Measurements from ENCODE around the gene ANO8.

The ANO8 gene

DNA sequence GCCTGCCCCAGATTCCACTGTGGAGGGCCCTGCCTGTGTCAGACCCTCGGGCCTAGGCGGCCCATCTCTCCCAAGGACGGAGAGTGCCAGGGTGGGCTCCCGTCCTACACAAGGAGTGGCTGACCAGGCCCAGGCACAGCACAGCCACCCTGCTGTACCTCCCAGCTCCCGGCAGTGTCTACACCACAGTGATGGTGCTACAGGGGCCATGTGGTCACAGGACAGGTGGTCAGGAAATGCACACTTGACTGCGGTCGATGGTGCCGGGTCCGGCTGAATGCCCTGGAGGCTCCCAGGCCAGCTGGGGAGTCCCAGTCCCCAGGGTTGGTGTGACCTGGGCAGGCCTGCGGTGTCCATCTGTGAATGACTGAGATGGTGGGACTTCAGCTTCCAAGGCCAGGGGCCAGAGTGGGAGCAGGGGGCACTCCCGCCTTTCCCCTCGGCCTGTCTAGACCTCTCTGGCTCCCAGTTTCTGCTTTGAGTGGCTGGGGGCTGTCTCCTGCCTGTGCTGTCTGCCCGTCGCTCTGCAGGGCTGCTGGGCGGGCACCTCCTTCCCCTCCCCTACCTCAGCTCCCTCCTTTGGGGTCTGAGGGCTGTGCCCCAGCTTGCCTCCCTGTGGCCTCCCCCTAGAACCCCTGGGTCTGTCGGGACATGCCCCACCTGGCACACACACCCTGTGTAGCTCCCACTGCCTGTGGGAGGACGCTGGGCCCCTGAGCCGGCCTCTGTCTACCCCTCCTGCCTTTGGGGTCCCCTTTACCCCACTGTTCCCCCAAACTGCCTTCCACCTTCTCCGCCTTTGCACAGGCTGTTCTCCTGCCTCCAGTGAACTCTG, 12.8 kb downstream of the ANO8 start:
- TF ChIP-seq, protein P1, sequence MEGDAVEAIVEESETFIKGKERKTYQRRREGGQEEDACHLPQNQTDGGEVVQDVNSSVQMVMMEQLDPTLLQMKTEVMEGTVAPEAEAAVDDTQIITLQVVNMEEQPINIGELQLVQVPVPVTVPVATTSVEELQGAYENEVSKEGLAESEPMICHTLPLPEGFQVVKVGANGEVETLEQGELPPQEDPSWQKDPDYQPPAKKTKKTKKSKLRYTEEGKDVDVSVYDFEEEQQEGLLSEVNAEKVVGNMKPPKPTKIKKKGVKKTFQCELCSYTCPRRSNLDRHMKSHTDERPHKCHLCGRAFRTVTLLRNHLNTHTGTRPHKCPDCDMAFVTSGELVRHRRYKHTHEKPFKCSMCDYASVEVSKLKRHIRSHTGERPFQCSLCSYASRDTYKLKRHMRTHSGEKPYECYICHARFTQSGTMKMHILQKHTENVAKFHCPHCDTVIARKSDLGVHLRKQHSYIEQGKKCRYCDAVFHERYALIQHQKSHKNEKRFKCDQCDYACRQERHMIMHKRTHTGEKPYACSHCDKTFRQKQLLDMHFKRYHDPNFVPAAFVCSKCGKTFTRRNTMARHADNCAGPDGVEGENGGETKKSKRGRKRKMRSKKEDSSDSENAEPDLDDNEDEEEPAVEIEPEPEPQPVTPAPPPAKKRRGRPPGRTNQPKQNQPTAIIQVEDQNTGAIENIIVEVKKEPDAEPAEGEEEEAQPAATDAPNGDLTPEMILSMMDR (IDR thresholded peaks at IDR 0.05; ENCODE audit: low read depth, low read length), result no peak
- DNase-seq (ENCODE audit: low read depth, low spot score), result no peak
- no peak overlapping the region for H3K4me3 ChIP-seq (ENCODE audit: low read depth, low read length)
- in situ Hi-C loops (cut with HindIII; ENCODE audit: low sequenced_read_pairs), result no loop called here

DNA sequence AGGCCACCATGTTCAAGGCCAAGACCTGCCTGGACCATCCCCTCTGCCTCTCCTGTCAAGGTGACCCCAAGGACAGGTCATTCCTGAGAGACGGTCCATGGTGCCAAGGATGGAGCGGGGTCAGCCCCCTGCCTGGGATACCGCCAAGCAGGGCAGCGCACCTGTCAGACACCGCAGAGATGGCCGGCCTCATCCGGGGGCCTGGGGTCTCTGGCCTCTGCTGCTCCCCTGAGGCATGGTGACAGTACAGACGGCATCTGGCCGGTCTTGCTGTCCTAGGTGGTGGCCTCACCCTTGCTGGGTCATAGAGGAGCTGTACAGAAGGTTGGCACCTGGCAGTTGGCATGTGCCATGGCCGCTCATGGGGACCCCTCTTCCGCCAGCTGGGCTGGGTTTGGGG, 14.2 kb downstream of the ANO8 start:
- DNase-seq (ENCODE audit: low read depth, low spot score), result no peak
- in situ Hi-C loops (cut with HindIII; ENCODE audit: low sequenced_read_pairs), result no loop called here
- TF ChIP-seq, protein P1 (IDR thresholded peaks at IDR 0.05; ENCODE audit: low read depth, low read length), result no peak
- no peak overlapping the region for H3K4me3 ChIP-seq (ENCODE audit: low read depth, low read length)

DNA sequence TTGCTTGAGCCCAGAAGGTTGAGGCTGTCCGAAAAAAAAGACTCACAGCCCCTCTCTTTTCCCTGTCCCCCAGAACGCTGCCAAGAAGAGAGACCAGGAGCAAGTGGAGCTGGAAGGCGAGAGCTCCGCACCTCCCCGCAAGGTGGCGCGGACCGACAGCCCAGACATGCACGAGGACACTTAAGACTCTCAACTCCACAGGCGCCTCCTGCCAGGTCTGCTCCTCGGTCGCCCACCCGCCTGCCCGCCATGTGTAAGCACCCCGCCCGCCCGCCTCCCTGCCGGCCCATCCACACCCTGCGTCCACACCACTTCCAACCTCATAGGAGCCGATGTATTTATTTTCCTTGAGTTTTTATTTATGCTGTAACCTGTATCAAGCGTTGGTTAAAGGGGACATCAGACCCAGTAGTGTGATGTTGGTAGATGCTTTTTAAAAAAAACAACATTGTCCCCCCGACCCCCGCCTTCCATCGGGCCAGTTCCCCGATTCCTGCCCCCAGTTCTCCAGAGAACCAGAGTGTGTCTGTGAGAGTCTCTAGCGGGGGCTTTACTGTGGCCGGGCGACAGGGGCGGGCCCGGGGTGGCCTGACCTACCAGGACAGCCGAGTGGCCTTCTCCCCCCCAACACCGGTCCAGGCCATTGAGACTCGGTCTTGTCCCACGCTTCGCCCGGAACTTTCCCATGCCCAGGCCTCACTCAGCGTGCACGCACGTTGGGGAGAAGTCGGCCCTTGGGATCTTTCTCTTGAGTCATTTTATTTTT, 15.0 kb downstream of the ANO8 start:
- DNase-seq (ENCODE audit: low read depth, low spot score), result no peak
- TF ChIP-seq, protein P1 (IDR thresholded peaks at IDR 0.05; ENCODE audit: low read depth, low read length), result no peak
- in situ Hi-C loops (cut with HindIII; ENCODE audit: low sequenced_read_pairs), result no loop called here
- H3K4me3 ChIP-seq (ENCODE audit: low read depth, low read length), result no peak overlapping the region

DNA sequence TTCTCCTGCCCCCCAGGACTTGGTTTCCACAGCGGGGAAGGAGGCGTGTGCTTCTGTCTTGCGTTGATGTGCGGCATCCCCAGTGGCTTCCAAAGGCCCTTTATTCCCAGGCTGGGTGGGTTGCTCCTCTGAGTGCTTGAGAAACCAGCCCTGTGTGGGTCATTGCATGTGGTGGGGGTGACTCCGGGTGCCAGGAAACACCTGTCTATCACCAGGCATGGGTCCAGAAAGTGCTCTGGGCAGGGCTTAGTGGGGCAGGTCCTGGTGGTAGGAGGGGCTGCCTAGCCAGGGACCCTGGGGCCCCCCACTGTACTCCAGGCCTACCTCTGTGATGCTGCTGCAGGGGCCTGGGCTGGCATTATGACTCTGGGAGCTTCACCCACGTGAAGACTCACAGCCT, 15.7 kb downstream of the ANO8 start:
- no peak overlapping the region for H3K4me3 ChIP-seq (ENCODE audit: low read depth, low read length)
- TF ChIP-seq, protein P1 (IDR thresholded peaks at IDR 0.05; ENCODE audit: low read depth, low read length), result no peak
- in situ Hi-C loops (cut with HindIII; ENCODE audit: low sequenced_read_pairs), result no loop called here
- no peak for DNase-seq (ENCODE audit: low read depth, low spot score)

DNA sequence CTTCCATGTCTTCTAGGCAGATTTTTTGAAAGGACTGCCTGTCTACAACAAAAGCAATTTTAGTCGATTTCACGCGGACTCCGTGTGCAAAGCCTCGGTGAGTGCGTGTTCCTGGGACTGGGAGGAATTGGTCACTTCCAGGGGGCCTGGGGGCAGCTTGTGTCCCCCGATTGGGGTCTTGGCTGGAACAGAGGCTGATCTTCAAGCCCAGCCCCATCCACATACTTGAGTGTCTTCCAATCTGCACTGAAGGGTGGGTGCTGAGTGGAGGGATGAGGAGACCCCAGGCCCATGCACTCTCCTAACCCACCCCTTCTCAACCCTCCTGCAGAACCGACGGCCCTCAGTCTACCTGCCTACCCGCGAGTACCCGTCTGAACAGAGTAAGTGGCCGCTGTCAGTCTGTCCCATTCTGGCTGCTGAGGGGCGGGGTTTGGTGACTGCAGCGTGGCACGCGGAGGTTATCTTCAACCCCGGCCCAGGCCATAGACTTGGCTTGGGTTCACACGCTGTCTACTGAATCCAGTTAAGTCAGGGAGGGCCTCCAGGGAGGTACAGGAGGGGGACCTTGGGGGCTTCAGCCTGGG, 20.6 kb downstream of the ANO8 start:
- TF ChIP-seq, protein P1 (IDR thresholded peaks at IDR 0.05; ENCODE audit: low read depth, low read length), result no peak
- no peak for DNase-seq (ENCODE audit: low read depth, low spot score)
- in situ Hi-C loops (cut with HindIII; ENCODE audit: low sequenced_read_pairs), result no loop called here
- H3K4me3 ChIP-seq (ENCODE audit: low read depth, low read length), result no peak overlapping the region

DNA sequence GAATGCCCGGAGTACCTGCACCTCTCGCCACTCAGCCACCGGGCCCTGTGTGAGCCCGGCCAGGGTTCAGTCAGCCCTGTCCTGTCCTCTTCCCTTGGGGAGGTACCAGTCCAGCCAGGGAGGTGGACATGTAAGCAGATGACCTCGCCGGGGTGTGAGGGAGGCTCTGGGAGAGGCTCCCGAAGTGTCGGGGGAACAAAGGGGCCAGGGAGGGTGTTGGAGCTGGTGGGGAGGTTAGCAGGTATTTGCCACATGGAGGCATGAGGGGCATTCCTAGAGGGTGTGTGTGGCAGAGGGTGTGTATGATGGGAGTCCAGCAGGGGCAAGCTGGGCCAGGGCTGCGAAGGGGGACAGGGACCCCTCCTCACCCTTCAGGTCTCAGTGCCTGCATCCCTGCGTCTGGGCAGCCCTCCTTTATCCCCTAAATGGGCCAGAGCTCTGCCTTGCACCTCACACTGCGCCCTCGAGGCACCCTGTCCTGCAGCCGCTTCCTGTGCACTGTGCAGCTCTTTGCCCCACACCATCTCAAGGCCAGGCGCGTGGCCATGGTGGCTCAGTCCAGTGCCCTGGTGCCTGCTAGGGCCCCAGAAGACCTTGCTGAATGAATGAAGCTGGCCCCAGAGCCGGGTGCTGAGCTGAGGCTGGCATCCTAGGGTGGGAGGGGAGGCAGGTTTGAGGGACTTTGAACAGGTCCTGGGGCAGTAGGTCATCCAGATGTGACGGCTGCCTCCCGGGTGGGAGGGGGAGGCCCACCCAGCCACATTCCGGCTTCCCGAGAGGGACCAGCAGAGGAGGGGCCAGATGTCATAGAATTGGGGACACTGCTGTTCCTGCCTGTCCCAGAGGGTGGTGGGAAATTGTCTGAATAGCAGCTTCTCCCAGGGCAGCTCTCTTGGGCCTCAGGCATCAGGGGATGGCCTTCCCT, 22.2 kb downstream of the ANO8 start:
- in situ Hi-C loops (cut with HindIII; ENCODE audit: low sequenced_read_pairs), result no loop called here
- TF ChIP-seq, protein P1 (IDR thresholded peaks at IDR 0.05; ENCODE audit: low read depth, low read length), result no peak
- DNase-seq (ENCODE audit: low read depth, low spot score), result no peak
- no peak overlapping the region for H3K4me3 ChIP-seq (ENCODE audit: low read depth, low read length)

Data from astrocyte of the spinal cord (primary cell).